ENCODE results near the gene RHOT2.

Gene RHOT2

DNA sequence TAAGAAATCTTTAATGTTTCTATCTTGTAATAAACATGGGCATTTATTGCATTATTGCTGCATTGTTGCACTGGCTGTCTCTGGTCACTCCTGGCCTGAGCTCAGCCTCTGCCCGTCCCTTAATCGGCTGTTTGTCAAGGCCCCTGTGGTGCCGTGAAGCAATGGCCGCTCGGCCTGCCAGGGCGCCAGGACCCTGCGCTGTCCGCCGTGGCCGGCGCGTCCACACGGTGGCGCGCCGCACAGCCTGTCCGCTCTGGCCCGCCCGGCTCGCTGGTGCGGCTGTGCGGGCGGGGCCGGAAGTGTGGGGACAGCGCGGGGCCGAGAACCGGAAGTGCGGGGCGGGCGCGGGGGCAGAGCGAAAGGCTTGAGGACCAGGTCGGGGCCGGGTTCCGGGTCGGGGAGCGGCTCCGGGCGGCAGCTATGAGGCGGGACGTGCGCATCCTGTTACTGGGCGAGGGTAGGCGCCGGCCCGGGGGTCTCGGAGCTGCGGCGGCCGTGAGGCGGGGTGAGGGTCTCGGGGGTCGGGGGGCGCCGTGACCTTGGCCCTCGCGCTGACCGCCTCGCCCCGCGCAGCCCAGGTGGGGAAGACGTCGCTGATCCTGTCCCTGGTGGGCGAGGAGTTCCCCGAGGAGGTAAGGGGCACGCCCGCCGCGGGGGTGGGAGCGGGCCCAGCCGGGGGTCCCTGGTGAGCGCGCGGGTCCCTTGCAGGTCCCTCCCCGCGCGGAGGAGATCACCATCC is at the start of gene RHOT2:
Gene RHOT2 (plus strand): TSS at position 353 of the 739 bp plus-strand sequence. CDS start 68 bp downstream, at position 421.
- DNase-seq: peak; percentile 92

DNA sequence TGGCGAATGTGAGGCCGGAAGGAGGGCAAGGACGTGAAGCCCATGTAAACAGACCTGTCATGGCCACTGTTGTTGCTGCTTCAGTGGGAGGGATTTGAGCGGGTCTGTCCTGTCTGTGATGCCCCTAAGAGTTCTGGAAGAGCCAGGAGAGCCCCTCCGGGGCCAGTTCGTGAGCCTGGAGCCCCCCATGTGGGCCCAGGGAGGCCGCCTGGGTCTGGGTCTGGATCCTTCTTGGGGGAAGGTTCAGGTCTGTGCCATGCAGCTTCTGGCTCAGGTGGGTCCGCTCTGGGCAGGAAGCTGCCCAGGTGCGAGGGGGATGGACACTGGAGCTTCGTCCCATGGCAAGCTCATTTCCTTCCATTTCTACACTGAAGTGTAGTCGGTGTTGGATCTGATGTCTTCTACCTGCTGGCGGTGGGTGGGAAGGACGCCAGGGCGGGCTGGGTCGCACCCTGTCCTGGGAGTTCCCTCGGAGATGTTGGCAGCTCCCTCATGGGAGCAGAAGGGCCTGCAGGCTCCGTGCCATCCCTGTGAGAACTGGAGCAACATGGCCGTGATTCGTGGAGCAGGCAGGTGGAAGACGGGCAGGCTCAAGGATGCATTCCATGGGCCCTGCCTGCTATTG is 48.3 kb upstream of the RHOT2 start:
- DNase-seq: no peak

DNA sequence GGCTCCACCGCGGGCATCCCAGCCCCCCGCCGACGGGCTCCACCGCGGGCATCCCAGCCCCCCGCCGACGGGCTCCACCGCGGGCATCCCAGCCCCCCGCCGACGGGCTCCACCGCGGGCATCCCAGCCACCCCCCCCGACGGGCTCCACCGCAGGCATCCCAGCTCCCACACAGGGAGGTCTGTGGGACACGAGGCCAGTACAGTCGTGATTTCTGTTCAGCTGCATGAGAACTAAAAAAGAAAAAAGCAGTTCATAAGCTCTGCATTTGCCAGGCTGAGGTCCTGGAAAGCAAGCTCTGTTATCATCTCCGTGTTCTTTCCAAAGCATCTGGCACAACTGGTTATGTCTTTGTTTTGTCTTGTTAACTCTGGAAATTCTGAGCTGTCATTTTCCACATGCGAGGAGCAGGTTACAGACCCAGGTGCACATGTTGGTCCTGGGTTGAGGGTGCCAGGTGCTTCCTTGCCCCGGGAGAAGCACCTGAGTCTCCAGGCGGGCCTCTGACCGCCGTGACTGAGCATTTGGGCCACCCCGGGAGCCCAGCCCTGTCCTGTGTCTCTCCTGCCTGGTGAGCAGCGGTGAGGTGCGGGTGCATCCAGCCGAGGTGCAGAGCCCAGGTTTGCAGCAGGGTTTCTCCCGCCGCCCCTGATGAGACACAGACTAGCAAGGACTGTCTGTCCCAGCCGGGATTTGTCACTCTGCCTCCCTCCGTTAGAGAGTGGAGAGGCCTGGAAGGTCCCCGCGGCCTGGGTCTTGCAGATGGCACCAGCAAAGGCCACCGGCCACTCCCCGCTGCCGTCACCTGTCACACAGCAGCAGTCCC is 47.0 kb upstream of the RHOT2 start:
- no peak for DNase-seq

DNA sequence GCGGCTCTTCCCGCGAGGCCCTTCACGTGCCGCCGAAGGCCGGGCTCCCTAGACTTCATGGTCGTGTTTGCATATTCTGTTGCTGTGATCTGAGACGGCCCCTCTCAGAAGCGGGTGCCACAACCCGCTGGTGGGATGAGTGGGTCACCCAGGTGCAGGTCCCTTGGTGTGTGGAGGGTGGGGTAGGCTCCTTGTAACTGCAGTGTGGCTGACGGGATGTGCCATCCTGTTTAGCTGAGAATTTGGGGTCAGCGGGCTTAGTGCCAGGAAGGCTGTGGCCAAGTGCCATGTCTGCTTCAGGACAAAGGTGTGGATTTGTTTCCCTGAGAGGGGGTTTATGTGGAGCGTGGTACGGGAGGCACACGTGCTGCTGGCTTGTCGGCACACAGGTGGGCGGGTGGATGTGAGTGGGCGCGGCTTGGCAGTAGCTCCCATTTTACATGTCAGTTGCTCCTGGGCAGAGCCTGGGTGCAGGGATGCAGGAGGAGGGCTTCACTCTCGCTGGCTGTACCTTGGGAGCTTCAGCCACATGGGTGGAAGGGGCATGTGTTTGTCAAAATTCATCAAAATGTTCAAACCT is 46.3 kb upstream of the RHOT2 start:
- DNase-seq: no peak

GRCh38 chr16:622920-623280 is 45.0 kb upstream of the RHOT2 start:
- no peak for DNase-seq

DNA sequence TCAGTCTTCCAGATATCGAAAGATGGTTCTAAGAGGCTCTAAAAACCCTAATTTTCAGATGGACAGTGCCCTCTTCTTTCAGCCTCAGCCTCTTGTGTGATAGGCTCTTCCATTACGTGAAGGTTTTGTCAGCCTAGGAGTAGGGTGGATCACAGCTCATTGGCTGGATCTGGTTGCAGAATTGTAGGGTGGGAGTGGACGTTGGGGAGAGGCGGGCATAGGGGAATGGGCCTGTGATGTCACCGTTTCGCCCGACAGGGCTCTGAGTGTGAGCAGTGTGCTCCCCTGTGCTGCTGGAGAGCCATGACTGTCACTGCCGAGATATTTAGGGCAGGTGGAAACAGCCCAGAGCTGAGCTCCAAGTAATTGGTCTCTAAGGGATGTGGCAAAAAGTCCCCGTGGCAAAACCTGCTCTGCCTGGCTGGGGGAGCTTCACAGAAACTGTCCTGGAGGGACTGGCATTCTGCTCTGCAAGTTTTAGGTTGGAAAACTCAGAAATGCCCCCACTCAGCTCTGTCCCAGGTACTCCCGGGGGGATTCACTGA is 43.3 kb upstream of the RHOT2 start:
- no peak for DNase-seq

DNA sequence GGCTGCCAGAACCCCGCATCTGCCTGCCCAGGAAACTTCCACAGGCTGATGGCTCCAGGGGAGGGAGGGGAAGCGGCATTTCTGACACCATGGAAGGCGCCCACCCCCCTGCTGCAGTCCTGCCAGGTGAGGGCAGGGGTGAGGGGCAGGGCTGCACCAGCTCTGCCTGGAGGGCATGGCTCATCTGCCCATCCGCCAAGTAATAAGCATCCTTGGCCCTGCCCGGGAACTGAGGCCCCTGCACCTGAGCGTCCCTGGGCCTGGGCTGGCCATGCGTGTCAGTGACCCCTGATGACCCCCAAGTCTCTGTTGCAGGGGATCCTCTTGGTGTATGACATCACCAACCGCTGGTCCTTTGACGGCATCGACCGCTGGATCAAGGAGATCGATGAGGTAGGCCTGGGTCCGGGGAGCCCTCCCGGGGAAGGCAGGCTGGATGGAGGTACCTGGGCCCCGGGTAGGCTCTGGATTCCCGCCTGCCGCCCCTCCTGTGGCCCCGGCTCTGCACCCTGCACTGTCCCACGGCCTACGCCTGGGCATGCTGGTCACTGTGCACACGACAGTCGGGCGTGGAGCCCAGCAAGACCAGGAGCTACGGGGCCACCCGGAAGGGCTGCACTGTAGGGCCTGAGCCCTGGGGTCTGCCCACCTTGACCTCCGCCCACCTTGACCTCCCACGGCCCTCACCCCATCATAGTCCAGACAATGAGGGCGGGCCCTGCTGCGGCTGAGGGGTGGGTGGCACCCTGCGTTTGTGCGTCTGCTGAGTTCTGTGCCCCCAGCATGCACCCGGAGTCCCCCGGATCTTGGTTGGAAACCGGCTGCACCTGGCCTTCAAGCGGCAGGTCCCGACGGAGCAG is 42.6 kb upstream of the RHOT2 start:
- DNase-seq: no peak

GRCh38 chr16:625977-626765 is 41.8 kb upstream of the RHOT2 start:
- DNase-seq: no peak

GRCh38 chr16:626787-627453 is 41.0 kb upstream of the RHOT2 start:
- no peak for DNase-seq

DNA sequence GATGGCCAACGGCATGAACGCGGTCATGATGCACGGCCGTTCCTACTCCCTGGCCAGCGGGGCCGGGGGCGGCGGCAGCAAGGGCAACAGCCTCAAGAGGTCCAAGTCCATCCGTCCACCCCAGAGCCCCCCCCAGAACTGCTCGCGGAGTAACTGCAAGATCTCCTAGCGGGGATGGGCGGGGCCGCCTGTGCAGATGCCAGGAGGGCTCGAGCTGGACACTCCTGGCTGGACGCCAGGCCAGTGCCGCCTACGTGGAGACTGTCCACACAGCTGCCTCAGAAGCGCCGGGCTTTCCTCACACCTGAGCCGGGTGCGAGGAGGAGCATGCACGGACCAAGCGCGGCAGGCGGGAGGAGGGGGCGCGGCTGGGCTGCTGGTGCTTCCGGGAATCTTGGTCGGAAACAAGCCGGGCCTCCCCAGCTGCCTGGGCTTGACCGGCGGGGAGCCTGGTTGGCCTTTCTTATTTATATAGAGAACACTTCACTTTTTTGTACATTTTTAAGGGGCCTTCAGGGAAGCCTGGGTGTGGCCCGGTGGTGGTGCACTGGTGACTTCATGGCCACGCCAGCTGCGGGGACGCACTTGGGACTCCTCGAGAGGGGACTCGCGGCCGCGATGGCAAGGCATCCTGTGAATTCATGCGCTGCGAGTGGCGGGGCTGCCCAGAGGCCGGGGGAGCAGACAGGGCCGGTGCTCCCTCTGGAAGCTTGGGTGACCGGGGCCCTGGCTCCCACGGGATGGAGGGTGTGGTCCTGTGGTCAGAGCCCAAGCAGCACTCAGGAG is 40.3 kb upstream of the RHOT2 start:
- no peak for DNase-seq

GRCh38 chr16:628321-629061 is 39.4 kb upstream of the RHOT2 start:
- no peak for DNase-seq

- no peak for DNase-seq
These were observed 38.6 kb upstream of the RHOT2 start for GRCh38 chr16:629185-629832.

- DNase-seq: no peak
These were observed 38.1 kb upstream of the RHOT2 start for GRCh38 chr16:629833-630248.

DNA sequence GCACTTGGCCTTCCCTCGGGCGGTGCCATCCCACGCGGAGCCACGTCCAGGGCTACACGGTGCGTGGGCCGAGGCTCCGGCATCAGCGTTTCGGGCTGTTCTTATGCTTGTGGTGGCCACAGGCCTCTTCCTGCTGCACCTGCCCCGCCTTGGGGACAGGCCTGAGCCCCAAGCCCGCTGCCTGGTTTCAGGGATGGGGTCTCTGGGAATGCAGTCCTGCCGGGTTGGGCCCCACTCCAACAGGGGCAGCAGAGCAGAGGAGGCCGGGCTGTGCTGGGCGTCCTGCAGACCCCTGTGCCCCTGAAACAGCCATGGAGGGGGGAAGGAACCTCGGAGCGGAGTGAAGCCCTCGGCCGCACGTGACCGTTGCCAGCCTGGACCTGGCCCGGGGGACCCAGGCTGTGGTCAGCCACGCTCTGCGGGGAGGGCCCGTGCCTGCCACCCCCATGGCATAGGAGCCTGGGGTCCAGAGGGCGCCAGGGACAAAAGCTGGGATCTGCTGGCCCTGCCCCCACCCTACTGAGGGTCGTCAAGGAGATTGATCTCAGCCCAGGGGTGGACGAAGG is 37.6 kb upstream of the RHOT2 start:
- DNase-seq: no peak

GRCh38 chr16:630815-631405 is 37.0 kb upstream of the RHOT2 start, which contains the start of gene WFIKKN1:
WFIKKN1 (plus strand) TSS chr16:630985; CDS start chr16:631254, 269 bp downstream.
- no peak for DNase-seq

GRCh38 chr16:631808-632358 is 36.0 kb upstream of the RHOT2 start:
- DNase-seq: no peak

Data from stimulated activated CD4-positive, alpha-beta T cell treated with anti-CD3 and anti-CD28 coated beads, Interleukin-12 subunit alpha, Interleukin-12 subunit beta, amount 100 ng/mL, for 4 hours (primary cell).